ENCODE measurements around the gene CUL7. TPM values are rescaled to one million over a fixed set of nuclear protein-coding genes. Genes with fewer than 3 reads are reported as not detected.

Gene CUL7
- total RNA-seq, 2 experiments from 2014 or later: 14.1 to 14.9 TPM

DNA sequence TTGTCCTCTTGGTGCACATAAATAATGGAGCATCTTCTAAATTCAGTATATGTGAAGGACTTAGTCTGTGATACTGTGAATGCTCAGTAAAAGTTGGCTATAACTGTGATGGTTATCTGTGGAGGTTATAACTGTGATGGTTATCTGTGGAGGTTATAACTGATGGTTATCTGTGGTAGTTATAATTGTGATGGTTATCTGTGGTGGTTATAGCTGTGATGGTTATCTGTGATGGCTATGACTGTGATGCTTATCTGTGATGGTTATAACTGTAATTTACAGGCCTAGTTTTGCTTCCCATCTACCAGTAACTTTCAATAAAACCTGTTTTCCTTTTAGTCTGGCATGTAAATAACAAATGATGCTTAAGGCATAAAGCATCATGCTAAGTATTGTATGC lies 39.0 kb upstream of the CUL7 start:
- Histone ChIP-seq H3K27ac (ENCODE audit: low read depth, low read length, poor library complexity, severe bottlenecking) (no peak overlapping the region), H3K4me2 (ENCODE audit: low read length) (no peak overlapping the region), H2AFZ (ENCODE audit: low read length) (no peak overlapping the region), H3K9me3 (ENCODE audit: low read length) (no peaks in the 10 kb centered on the region), H3K9me2 (ENCODE audit: insufficient read depth, low read length) (no peaks in the 10 kb centered on the region), H3K4me1 (ENCODE audit: insufficient read depth, low read length, poor library complexity, severe bottlenecking) (peaks cover 23% of the 10 kb centered on the region), H4K20me1 (ENCODE audit: insufficient read depth, low read length) (peaks cover 6% of the 10 kb centered on the region; the same call in 1 of the 2 replicates), H3K36me3 (ENCODE audit: insufficient read depth, low read length) (no peaks in the 10 kb centered on the region), H3K79me2 (ENCODE audit: insufficient read depth, low read depth, low read length) (no peaks in the 10 kb centered on the region; the same call in 1 of the 2 replicates), H3K4me3 (ENCODE audit: low read depth, low read length, poor library complexity, severe bottlenecking) (no peak overlapping the region)
- intact Hi-C loops (cut with micrococcal nuclease; ENCODE audit: unreplicated experiment): no loop called here
- TF ChIP-seq, protein P1, sequence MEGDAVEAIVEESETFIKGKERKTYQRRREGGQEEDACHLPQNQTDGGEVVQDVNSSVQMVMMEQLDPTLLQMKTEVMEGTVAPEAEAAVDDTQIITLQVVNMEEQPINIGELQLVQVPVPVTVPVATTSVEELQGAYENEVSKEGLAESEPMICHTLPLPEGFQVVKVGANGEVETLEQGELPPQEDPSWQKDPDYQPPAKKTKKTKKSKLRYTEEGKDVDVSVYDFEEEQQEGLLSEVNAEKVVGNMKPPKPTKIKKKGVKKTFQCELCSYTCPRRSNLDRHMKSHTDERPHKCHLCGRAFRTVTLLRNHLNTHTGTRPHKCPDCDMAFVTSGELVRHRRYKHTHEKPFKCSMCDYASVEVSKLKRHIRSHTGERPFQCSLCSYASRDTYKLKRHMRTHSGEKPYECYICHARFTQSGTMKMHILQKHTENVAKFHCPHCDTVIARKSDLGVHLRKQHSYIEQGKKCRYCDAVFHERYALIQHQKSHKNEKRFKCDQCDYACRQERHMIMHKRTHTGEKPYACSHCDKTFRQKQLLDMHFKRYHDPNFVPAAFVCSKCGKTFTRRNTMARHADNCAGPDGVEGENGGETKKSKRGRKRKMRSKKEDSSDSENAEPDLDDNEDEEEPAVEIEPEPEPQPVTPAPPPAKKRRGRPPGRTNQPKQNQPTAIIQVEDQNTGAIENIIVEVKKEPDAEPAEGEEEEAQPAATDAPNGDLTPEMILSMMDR (conservative IDR thresholded peaks at IDR 0.05; ENCODE audit: low read length): no peak
- TF ChIP-seq EZH2phosphoT487 (IDR thresholded peaks at IDR 0.05; ENCODE audit: borderline replicate concordance, low read depth, low read length): no peak
- BruUV-seq (replicated peaks): no TSS peak
- CTCF ChIA-PET (ENCODE audit: unreplicated experiment): no interaction called here
- POLR2A ChIA-PET: no interaction called here
- DNase-seq (ENCODE audit: low spot score): no peak

- intact Hi-C loops (cut with micrococcal nuclease; ENCODE audit: unreplicated experiment): no loop called here
- TF ChIP-seq, protein P1 (conservative IDR thresholded peaks at IDR 0.05; ENCODE audit: low read length): no peak
- no peak for TF ChIP-seq EZH2phosphoT487 (IDR thresholded peaks at IDR 0.05; ENCODE audit: borderline replicate concordance, low read depth, low read length)
- Histone ChIP-seq H3K9me3 (ENCODE audit: low read length) (no peaks in the 10 kb centered on the region), H3K4me1 (ENCODE audit: insufficient read depth, low read length, poor library complexity, severe bottlenecking) (peaks cover 11% of the 10 kb centered on the region), H3K9me2 (ENCODE audit: insufficient read depth, low read length) (no peaks in the 10 kb centered on the region), H3K36me3 (ENCODE audit: insufficient read depth, low read length) (no peaks in the 10 kb centered on the region), H4K20me1 (ENCODE audit: insufficient read depth, low read length) (peaks cover 6% of the 10 kb centered on the region; the same call in 1 of the 2 replicates), H2AFZ (ENCODE audit: low read length) (no peak overlapping the region), H3K79me2 (ENCODE audit: insufficient read depth, low read depth, low read length) (no peaks in the 10 kb centered on the region), H3K4me2 (ENCODE audit: low read length) (no peak overlapping the region), H3K4me3 (ENCODE audit: low read depth, low read length, poor library complexity, severe bottlenecking) (no peak overlapping the region), H3K27ac (ENCODE audit: low read depth, low read length, poor library complexity, severe bottlenecking) (no peak overlapping the region)
- DNase-seq (ENCODE audit: low spot score): no peak
- ChIA-PET POLR2A (interaction anchor here (1.0 kb wide), 1 partner anchor 9 kb away, joined by 4 read pairs; no protein-coding TSS in a partner anchor), CTCF (ENCODE audit: unreplicated experiment) (interaction anchor here (0.6 kb wide), 1 partner anchor 24 kb away, joined by 3 read pairs; no protein-coding TSS in a partner anchor)
- no TSS peak for BruUV-seq (replicated peaks)
Observed at GRCh38 chr6:43091436-43091991, 37.9 kb upstream of the CUL7 start.

GRCh38 chr6:43091020-43091419 lies 37.4 kb upstream of the CUL7 start:
- no peaks in the 10 kb centered on the region for H3K36me3 ChIP-seq (ENCODE audit: insufficient read depth, low read length)
- ChIA-PET POLR2A (interaction anchor here (0.5 to 1.0 kb wide), 3 partner anchors 9 to 98 kb away, joined by 3 to 4 read pairs (median 4); no protein-coding TSS in a partner anchor), CTCF (ENCODE audit: unreplicated experiment) (interaction anchor here (0.6 kb wide), 1 partner anchor 24 kb away, joined by 3 read pairs; no protein-coding TSS in a partner anchor)
- no peak overlapping the region for H2AFZ ChIP-seq (ENCODE audit: low read length)
- intact Hi-C loops (cut with micrococcal nuclease; ENCODE audit: unreplicated experiment): no loop called here
- no peaks in the 10 kb centered on the region for H3K9me3 ChIP-seq (ENCODE audit: low read length)
- peaks cover 6% of the 10 kb centered on the region; the same call in 1 of the 2 replicates for H4K20me1 ChIP-seq (ENCODE audit: insufficient read depth, low read length)
- BruUV-seq (replicated peaks): no TSS peak
- no peaks in the 10 kb centered on the region for H3K79me2 ChIP-seq (ENCODE audit: insufficient read depth, low read depth, low read length)
- H3K27ac ChIP-seq (ENCODE audit: low read depth, low read length, poor library complexity, severe bottlenecking): no peak overlapping the region
- no peaks in the 10 kb centered on the region for H3K9me2 ChIP-seq (ENCODE audit: insufficient read depth, low read length)
- TF ChIP-seq, protein P1 (conservative IDR thresholded peaks at IDR 0.05; ENCODE audit: low read length): no peak
- TF ChIP-seq EZH2phosphoT487 (IDR thresholded peaks at IDR 0.05; ENCODE audit: borderline replicate concordance, low read depth, low read length): no peak
- H3K4me2 ChIP-seq (ENCODE audit: low read length): no peak overlapping the region
- DNase-seq (ENCODE audit: low spot score): no peak
- no peak overlapping the region for H3K4me3 ChIP-seq (ENCODE audit: low read depth, low read length, poor library complexity, severe bottlenecking)
- peaks cover 6% of the 10 kb centered on the region for H3K4me1 ChIP-seq (ENCODE audit: insufficient read depth, low read length, poor library complexity, severe bottlenecking)
